Activated effector memory CD4-positive, alpha-beta T cell treated with Interleukin-2 at 50 U/mL for 16 hours (primary cell): Measurements from ENCODE around the gene FHIT.

ENCODE experiments used
- DNase-seq: peaks from one replicate; pipeline ENCODE4 v3.0.0-alpha.2; 2020

The FHIT gene

GRCh38 chr3:60531759-60532158 lies 719.5 kb downstream of the FHIT start:
- no peak for DNase-seq

- no peak for DNase-seq
These were observed 722.6 kb downstream of the FHIT start for GRCh38 chr3:60528651-60529050.

DNA sequence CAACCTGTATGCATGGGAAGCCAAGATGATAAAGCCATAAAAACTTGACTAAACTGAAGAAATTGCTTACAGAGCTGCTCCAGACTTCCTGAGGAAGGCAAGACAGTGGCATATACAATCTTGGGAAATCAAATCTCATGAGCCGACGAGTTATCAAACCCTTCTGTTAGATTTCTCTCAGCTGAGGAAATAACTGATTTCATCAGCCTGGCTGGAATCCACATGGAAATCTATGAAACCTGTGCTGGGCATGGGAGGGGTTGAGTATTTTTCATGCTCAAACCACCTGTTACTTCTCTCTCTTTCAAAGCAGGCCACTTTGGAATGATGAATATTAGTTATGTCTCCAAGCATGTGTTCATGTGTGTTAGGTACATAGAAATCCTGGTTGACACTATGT lies 727.7 kb downstream of the FHIT start:
- DNase-seq: no peak

DNA sequence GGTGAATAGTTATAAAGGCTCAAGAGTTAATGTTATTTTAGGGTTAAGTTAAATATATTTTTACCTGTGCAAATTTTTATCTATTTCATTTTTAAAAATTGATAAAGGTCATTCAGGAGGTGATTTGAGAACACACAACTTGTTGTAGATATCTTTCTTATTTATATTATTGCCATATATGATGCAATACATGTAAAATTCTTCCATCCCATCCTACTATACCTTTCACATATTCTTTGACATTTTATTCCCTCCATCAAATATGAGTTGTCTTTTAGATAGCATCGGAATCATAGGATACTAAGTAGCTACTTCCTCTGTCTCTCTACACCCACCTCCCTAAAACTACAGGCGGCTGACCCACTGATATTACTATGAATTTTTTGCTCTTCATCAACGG lies 734.1 kb downstream of the FHIT start:
- DNase-seq: no peak

DNA sequence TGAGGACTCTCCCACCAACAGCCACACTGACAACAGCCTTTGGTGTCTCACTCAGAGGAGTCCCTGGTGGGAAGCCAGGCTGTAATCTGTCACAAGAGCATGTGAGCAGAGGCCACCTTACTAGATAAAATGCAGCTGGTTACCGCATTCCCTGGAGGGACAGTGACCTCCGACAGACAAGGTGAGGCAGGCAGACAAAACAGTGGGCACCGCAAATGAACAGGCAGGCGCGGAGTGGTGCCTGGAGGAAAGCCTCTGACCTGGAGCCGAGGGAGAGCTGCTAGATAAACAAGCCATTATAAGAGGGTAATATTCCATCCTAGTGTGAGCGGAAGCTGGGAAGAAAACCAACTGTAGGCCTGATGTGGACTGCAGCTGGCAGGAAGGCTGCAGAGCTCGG lies 736.4 kb downstream of the FHIT start:
- DNase-seq: no peak

DNA sequence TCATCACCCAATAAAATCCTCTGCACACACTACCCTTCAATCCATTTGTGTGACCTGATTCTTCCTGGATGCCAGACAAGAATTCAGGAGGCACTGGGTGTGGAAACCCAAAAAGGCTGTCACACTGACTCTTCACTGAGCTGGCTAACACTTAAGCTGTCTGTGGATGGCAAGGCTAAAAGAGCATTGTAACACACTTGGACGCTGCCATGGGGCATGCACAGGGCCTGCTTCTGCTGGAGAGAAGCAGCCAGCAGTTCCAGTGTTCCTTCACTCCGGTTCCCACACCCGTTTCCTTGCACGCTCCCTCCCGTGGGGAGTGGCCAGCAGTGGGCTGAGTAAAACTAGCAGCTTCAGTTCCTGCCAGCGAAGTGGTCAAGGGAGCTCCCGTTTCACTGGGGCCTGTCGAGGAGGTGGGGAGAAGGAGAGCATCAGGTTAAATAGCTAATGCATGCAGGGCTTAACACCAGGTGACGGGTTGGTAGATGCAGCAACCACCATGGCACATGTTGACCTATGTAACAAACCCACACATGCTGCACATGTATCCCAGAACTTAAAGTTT lies 737.1 kb downstream of the FHIT start:
- DNase-seq: no peak

- DNase-seq: no peak
These were observed 738.0 kb downstream of the FHIT start for GRCh38 chr3:60513241-60513640.

- DNase-seq: no peak
These were observed 738.7 kb downstream of the FHIT start for GRCh38 chr3:60512506-60512905.

GRCh38 chr3:60509471-60509870 lies 741.8 kb downstream of the FHIT start:
- no peak for DNase-seq

- no peak for DNase-seq
These were observed 746.3 kb downstream of the FHIT start for GRCh38 chr3:60504827-60505457.

DNA sequence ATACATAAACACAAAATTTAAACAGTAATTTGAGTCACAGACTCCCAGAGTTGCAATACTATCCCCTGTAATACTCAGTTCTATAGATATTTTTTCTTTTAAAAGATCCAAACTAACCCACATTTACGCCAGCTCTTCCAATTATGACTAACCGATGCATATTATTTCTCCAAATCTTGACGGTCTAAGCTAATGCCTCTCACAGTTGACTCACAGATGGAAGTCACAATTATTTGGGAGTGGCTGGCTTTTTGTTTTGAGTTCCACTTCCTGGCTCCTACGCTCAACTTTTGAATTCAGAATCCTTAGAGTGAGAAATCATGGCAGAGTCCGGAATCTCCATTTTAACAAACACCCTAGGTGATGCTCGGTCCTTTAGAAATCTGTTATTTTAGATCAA lies 749.9 kb downstream of the FHIT start:
- no peak for DNase-seq

GRCh38 chr3:60497902-60498301 lies 753.4 kb downstream of the FHIT start:
- no peak for DNase-seq

DNA sequence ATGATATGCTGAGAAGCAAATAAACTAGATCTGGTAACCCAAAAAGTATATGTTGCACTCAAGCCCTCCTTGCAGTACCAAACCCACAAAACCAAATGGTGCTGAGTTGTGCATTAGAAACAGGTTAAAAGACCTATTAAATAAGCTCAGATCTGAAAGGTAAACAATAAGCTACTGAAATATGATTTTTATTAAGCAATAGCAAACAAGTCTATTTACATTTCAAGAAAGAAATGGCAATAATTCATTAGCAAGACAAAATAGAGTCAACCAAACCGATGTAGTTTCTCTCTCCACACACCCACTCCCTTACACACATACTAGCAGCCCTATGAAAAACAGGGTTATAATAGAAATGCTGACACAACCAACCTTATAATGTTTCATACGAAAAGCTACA lies 760.3 kb downstream of the FHIT start:
- no peak for DNase-seq

DNA sequence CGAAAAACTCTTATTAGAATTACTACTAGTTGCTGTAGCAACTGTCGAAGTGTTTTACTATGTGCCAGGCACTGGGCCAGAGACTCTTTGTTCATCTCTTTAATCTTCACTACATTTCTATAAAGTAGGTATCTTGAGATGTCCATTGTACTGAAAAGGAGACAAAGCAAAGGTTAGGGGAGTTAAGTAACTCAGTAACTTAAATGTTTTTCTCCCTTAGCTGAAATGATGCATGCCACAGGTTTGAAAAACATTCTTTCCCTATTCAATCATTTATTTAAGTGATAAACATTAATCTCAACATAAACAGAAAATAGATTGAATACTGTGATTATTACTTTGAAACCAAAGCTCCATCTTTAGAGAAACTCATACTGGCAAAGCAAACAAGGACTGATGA lies 776.2 kb downstream of the FHIT start:
- no peak for DNase-seq

DNA sequence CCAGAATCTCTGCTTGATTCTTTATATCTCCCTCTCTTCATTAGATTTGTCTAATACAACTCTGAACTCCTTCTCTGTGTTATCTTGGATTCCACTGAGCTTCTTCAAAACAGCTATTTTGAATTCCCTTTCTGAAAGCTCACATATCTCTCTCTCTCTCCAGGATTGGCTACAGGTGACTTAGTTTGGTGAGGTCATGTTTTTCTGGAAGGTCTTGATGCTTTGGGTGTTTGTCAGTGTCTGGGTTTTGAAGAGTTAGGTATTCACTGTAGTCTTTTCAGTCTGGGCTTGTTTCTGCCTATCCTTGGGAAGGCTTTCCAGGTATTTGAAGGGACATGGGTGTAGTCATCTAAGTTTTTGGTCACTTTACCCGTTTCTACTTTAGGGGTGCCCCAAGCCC lies 781.8 kb downstream of the FHIT start:
- DNase-seq: no peak

GRCh38 chr3:60463685-60464084 lies 787.6 kb downstream of the FHIT start:
- DNase-seq: no peak

DNA sequence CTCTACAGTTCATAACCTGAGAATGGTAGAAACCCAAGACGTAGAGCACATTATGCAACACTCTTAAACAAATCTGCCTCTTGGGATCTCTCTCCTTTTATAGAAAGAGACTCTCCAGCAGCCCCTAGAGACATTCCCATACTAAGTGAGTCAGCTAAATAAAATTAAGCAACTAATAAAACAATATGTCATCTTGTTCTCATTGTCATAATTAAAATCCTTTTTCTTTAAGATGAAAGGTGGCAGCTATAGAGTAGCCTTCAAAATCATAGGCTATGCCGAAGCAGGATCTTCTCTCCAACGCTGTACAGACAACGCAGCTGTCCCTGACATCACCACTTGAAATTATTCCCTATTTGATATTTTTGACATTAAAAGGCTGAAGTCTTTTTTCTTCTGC lies 790.0 kb downstream of the FHIT start:
- DNase-seq: no peak

DNA sequence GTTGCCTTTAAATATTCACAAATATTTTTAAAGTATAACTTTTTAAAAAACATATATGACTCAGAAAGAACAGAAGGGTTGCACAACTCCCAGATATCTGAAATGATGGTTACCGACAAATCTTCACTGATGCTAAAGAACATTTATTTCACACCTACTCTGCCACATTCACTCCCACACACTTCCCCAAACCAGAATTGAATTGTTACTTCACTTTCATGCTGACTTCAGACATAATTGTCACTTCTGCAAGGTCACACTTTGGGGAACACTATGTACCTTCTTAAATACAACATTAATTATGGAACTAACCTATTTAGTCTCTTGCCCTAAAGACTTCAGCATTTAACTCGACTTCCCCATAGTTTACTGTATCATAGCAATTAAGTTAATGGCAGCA lies 795.1 kb downstream of the FHIT start:
- no peak for DNase-seq

- no peak for DNase-seq
These were observed 797.9 kb downstream of the FHIT start for GRCh38 chr3:60453326-60453725.

DNA sequence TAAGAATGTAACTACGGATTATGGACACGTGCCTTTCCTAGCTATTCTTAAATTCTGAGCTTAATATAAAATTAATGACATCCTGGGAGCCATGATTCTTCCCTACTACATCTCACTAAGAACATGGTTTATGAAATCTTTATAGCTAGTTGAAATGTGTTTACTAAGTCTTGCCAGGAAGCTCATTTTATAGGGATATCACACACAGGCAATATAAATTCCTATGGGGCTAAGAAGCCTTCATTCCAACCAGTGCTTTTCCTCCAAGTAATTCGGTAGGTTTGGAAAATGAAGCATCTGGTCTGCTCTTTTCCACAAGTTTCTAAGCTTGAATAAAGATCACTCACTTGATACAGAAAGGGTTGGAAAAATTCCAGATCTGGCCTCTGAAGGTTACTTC lies 802.6 kb downstream of the FHIT start:
- no peak for DNase-seq

- DNase-seq: no peak
These were observed 805.8 kb downstream of the FHIT start for GRCh38 chr3:60445446-60445845.

DNA sequence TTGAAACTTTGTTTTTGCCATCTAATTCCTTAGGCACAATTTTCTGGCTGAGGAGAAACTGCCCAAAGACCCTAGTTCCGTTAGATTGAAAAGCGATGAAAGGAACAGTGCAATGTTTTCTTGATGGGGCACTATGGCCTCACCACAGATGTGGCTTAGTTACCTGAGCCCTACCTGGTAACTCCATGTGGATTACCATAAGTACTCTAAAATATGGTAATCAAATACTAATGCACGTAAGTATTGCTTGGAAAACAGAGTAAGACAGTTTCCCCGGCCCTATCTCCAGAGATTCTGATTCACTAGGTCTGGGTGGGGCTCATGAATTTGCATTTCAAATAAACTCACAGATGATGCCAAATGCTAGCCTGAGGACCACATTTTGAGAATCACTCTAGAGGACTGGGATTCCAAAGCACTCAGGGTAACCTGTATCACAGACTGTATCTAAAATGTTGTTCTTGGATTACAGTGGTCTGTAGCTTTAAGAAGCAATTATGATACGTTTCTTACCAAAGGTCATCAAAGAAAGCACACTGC lies 806.3 kb downstream of the FHIT start:
- no peak for DNase-seq

DNA sequence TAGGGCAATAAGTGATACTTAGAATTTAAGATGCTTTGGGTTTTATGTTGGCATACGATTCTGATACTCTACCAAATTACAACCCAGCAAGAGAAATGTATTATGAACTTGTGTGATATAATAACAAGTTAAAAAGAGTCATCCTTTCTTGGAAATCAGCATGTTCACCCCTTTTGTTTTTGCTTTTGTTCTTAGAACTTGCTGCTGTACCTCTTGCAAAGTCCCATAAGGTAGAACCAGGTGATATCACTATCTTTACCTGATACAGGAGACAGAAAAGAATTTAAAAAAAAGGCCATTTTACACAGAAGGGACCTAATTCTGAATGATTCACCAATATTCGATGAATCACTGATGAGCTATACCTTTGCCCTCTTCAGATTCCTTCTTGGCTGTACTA lies 810.4 kb downstream of the FHIT start:
- DNase-seq: no peak

GRCh38 chr3:60435941-60436650 lies 815.2 kb downstream of the FHIT start:
- no peak for DNase-seq
